ENCODE measurements around the gene ARL10.

The ARL10 gene

GRCh38 chr5:176365351-176366231 is at the start of gene ARL10:
TSS of gene ARL10 (plus strand) at chr5:176365487. CDS start at chr5:176365564, 77 bp downstream.
- H3K27me3 ChIP-seq, result peaks cover 66% of the 10 kb centered on the region
- H3K36me3 ChIP-seq, result no peaks in the 10 kb centered on the region
- no peak for TF ChIP-seq CTCF (IDR thresholded peaks at IDR 0.05)
- H3K9me3 ChIP-seq, result no peaks in the 10 kb centered on the region
- H3K4me1 ChIP-seq (ENCODE audit: control insufficient read depth in 1 of 2, insufficient read depth in 1 of 2, low read depth in 1 of 2, low read length in 1 of 2), result peaks cover 26 to 28% of the 10 kb centered on the region in 2 experiments
- H3K27ac ChIP-seq, result no peak within 1 kb of the TSS
- H3K4me3 ChIP-seq (ENCODE audit: low read depth in 1 of 2, low read length in 1 of 2), result peak within 1 kb of the TSS; percentile 41 to 60

- no peak overlapping the region for H3K4me3 ChIP-seq (ENCODE audit: low read depth in 1 of 2, low read length in 1 of 2)
Measured at GRCh38 chr5:176317534-176318374, 47.5 kb upstream of the ARL10 start.

GRCh38 chr5:176319827-176320554 is 45.3 kb upstream of the ARL10 start:
- Histone ChIP-seq H3K36me3 (peaks cover 38% of the 10 kb centered on the region), H3K4me1 (ENCODE audit: control insufficient read depth in 1 of 2, insufficient read depth in 1 of 2, low read depth in 1 of 2, low read length in 1 of 2) (no peaks in the 10 kb centered on the region), H3K27ac (no peak overlapping the region), H3K4me3 (ENCODE audit: low read depth in 1 of 2, low read length in 1 of 2) (no peak overlapping the region), H3K9me3 (no peaks in the 10 kb centered on the region), H3K27me3 (no peaks in the 10 kb centered on the region)
- no peak for TF ChIP-seq CTCF (IDR thresholded peaks at IDR 0.05)

More at GRCh38 chr5:176317534-176318374, 47.5 kb upstream of the ARL10 start:
- no peak overlapping the region for H3K27ac ChIP-seq
- TF ChIP-seq CTCF (IDR thresholded peaks at IDR 0.05), result no peak
- peaks cover 38% of the 10 kb centered on the region for H3K36me3 ChIP-seq
- H3K27me3 ChIP-seq, result no peaks in the 10 kb centered on the region
- H3K4me1 ChIP-seq (ENCODE audit: control insufficient read depth in 1 of 2, insufficient read depth in 1 of 2, low read depth in 1 of 2, low read length in 1 of 2), result no peaks in the 10 kb centered on the region
- H3K9me3 ChIP-seq, result no peaks in the 10 kb centered on the region

- peaks cover 37% of the 10 kb centered on the region for H3K36me3 ChIP-seq
- no peak for TF ChIP-seq CTCF (IDR thresholded peaks at IDR 0.05)
- H3K4me3 ChIP-seq (ENCODE audit: low read depth in 1 of 2, low read length in 1 of 2), result no peak overlapping the region
- H3K9me3 ChIP-seq, result no peaks in the 10 kb centered on the region
- H3K27me3 ChIP-seq, result no peaks in the 10 kb centered on the region
- H3K4me1 ChIP-seq (ENCODE audit: control insufficient read depth in 1 of 2, insufficient read depth in 1 of 2, low read depth in 1 of 2, low read length in 1 of 2), result no peaks in the 10 kb centered on the region
- no peak overlapping the region for H3K27ac ChIP-seq
Measured at GRCh38 chr5:176320577-176320976, 44.7 kb upstream of the ARL10 start.

- Histone ChIP-seq H3K27me3 (no peaks in the 10 kb centered on the region), H3K36me3 (peaks cover 17% of the 10 kb centered on the region), H3K4me3 (ENCODE audit: low read depth in 1 of 2, low read length in 1 of 2) (no peak overlapping the region), H3K27ac (no peak overlapping the region), H3K4me1 (ENCODE audit: control insufficient read depth in 1 of 2, insufficient read depth in 1 of 2, low read depth in 1 of 2, low read length in 1 of 2) (no peaks in the 10 kb centered on the region), H3K9me3 (no peaks in the 10 kb centered on the region)
- no peak for TF ChIP-seq CTCF (IDR thresholded peaks at IDR 0.05)
Measured at GRCh38 chr5:176334031-176334770, 31.1 kb upstream of the ARL10 start.
